ENCODE results near the gene LANCL2.
A peak's percentile ranks its signal among the peaks of the same experiment; 100 is the strongest.
"Not testable (repeated sequence)": the region's sequence is repeated elsewhere in the genome, so short reads cannot be mapped to it uniquely, and the experiment has no call there.

LANCL2 gene

DNA sequence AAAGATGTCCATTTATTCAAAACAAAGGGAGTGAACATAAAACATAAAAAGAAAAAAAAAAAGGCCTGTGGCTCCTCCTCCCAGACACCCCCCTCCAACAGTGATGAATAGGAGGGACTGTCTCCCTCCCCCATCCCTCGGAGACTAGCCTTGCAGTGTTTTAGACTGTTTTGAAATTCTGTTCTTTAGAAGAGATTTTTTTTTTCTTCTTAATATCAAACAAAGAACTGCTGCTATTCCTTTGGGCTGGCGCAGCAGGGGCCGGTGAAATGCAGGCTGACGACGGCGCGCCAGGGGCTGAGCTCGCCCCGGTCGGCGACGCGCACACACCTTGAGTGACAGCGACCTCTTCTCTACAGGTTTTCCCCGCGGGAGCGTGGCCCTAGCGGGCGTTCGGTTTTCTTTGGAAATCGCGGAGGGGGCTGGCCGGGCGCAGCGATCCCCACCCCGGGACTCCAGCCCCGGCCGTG, at the start of gene LANCL2:
LANCL2 (plus strand) TSS at position 133 of the 470 bp plus-strand sequence. CDS start 689 bp downstream, outside the sequence.
- DNase-seq = peak; percentile 74

GRCh38 chr7:55325371-55325792, 39.8 kb upstream of the LANCL2 start:
- no peak for DNase-seq

GRCh38 chr7:55326081-55326835, 38.9 kb upstream of the LANCL2 start:
- no peak for DNase-seq

- no peak for DNase-seq
Observed at GRCh38 chr7:55326945-55327626, 38.1 kb upstream of the LANCL2 start.

- no peak for DNase-seq
Observed at GRCh38 chr7:55335151-55335550, 30.0 kb upstream of the LANCL2 start.

- no peak for DNase-seq
Observed at GRCh38 chr7:55335786-55336185, 29.4 kb upstream of the LANCL2 start.

- DNase-seq = no peak
Observed at GRCh38 chr7:55336540-55336939, 28.6 kb upstream of the LANCL2 start.

- DNase-seq = no peak
Observed at GRCh38 chr7:55339033-55340000, 25.8 kb upstream of the LANCL2 start.

DNA sequence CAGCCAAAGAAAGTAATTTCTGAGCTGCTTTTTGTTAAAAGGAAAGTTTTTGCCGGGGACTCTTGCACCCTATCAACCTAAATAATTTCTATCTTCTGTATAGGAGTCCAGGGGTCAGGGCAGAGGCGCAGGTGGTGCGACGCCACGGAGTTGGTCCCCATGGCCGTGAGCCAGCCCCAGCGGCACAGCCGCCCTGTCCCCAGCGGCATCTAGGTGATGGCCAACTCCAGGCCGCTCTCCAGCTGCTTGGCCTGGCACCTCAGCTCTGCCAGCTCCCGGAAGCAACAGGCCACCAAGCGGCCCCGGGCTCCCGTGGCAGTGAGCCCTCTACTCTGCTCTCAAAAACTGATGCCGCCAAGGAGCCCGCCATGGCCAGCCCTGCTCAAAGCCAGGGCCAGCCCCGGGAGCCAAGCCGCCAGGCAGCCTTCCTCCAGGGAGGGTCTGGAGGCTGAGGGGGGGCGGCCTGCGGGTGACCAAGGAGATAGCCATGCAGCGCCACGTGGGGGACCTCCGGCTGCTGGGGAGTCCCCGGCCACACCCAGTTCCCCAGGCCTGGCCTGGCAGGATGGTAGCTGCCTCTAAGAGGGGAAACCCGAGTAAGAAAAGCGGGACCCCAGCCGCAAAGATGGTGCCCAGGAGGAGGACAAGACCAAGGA, 22.8 kb upstream of the LANCL2 start:
- DNase-seq = no peak

DNA sequence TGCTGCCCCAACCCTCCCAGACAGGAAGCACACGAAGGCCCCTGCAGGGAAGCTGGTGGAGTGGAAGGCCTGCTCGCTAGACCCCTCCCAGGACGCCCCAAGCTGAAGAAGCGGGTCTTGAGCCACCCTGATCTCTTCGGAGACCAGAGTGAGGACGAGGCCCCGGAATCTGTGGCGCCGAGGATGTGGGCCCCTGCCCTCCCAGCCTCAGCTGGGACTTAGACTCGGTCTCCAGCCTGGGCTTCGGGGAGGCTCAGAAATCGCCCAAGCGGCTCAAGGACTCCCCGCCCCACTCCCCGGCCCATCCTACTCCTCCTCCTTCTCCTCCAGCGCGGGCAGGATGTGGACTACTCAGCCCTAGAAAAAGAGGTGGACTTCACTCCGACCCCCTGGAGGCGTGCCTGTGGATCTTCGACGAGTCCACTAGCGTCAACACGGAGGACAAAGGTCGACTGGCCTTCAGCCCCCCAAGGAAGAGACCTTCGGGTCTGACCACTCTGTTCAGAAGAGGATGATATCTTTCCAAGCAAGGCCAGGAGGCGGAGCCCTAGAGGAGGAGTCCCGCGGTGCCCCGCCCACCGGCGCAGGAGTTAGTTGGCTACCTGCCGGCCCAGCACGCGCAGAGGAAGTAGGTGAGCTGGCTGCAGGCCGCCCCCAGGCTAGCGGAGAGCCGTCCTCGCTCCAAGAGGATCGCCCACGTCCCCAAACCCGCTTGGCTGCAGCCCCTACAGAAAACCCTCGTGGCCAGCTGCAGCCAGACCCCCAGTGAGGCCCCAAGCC, 21.9 kb upstream of the LANCL2 start:
- DNase-seq = no peak

DNA sequence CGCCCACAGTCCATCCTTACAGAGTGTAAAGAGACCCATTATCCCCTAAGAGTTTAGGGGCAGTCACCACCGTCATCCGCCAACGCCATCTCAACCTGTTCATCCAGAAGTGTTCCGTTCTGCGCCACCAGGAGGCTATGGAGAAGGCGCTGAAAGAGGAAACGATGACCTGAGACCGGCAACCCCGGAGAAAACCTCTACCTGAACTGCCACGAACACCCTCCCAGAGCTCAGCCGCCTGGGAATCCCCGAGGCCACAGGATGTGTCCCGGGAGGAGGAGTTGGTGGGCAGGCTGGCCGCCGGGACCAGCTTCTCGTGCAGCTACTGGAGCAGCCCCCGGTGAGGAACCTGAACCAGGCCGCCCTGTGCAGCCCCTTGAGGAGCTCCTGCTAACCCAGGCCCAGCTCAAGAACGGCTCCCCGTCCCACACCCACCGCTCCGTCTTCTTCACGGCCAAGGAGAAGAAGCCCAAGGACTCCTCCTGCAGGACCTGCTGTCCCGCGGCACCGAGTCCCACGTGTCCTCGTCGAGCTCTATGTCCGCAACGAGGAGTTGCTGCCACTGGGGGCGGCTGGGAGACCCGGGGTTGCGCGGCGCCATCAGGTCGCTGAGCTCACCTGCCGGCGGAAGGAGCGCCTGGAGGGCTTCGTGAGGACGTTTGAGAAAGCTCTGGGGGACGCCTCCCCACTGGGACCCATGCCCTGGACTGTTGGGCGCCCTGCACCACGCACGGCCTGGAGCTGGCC, 21.1 kb upstream of the LANCL2 start:
- no peak for DNase-seq

GRCh38 chr7:55344840-55345239, 20.3 kb upstream of the LANCL2 start:
- no peak for DNase-seq

- DNase-seq = no peak
Observed at GRCh38 chr7:55345292-55345691, 19.8 kb upstream of the LANCL2 start.

DNA sequence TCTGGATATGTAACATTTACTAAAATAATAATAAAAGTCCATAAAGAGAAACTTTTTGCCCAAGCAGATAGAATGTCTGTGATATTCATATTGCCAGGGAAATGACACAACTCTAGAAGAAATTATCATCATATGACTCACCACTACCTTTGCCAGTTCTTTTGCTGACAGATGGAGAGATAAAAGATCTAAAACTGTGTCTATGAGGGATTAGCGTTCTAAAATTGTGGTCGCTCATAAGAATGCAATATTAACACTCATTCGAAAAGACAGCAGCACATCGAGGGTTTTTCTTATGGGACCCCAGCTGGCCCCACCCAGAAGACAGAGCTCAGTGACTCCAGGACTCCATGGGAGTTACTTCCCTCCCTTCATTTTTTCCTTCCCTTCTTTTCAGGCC, 16.6 kb upstream of the LANCL2 start:
- no peak for DNase-seq

DNA sequence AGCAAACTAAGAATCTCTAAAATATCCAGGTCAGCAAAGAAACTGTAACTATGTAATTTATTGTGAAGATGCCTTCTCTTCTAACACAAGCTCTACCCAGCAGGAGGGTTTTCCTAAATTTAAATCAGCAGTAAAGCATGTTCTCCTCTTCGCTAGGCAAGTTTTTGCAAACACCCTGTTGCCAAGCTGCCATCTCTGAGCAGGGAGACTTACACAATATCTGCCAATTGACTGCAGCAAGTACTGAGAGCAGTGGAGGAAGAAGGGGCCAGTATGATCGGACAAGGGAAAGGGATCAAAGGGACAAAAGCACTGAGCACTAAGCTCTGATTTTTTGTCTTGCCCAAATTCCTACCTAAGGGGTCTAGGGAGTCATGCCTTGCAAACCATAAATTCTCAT, 16.0 kb upstream of the LANCL2 start:
- no peak for DNase-seq

DNA sequence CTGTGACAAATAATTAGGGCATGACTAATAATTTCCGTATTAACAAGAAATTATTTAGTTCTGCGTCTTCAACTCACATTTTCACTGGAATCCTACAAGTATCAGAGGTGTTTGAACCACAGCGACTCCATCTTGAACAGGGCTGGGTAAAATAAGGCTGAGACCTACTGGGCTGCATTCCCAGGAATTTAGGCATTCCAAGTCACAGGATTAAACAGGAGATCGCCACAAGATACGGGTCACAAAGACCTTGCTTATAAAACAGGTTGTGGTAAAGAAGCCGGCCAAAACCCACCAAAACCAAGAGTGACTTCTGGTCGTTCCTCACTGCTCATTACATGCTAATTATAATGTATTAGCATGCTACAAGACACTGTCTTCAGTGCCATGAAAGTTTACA, 14.9 kb upstream of the LANCL2 start:
- DNase-seq = no peak

- DNase-seq = no peak
Observed at GRCh38 chr7:55351263-55351662, 13.9 kb upstream of the LANCL2 start.

DNA sequence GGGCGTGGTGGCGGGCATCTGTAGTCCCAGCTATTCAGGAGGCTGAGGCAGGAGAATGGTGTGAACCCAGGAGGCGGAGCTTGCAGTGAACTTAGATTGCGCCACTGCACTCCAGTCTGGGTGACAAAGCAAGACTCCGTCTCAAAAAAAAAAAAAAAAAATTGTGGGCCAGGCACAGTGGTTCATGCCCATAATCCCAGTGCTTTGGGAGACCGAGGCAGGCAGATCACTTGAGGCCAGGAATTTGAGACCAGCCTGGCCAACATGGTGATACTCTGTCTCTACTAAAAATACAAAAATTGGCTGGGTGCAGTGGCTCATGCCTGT, 12.2 kb upstream of the LANCL2 start:
- not testable (repeated sequence) for DNase-seq

GRCh38 chr7:55360486-55360885, 4.7 kb upstream of the LANCL2 start:
- DNase-seq = no peak

DNA sequence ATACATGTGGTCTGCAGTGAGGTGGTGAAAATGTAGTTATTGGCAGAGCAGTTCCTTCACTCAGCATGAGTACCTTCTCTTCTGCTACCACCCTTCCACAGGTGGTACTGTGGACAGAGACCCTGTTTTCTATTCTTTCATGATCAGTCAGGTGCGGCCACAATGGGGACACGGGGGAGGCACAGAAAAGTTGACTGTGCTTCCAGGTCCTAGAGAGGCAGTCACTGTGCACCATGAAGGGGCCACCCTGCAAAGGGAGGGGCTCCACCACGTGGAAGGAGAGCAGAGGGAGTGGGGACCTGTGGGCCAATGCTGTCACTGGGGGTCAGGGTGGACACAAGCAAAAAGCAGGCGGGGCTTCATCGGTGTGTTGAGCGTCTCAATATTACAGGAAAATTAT, 3.6 kb upstream of the LANCL2 start:
- DNase-seq = no peak

DNA sequence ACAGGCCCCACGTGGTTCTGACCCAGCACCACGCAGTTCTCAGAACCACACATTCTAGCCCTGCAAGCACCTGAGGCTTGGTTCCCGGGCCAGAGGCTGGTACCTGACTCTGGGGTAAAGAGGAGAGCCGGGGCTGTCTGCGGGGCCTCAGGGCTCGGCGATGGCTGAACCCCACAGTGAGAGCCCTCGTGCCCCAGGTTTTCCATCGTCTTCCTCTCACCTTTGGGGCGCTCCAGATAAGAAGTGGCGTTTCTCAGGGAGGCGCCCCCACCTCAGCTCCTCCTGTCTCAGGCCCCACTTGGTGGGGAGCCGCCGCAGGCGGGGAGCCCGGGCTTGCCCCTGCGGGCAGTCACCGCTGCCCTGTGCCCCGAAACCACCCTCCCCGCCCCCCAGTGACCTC, 2.2 kb upstream of the LANCL2 start:
- no peak for DNase-seq
